Activated T-helper 2 cell treated with anti-CD3 and anti-CD28 coated beads, Interferon-gamma antibody, Interleukin-2, Interleukin-4, amounts not matched to agents 10 μg/mL and 5 μg/mL and 100 μg/mL, durations not matched to agents 14 hours and 24 hours and 36 hours (primary cell): Measurements from ENCODE around the gene GALNTL6. TPM values are rescaled to one million over a fixed set of nuclear protein-coding genes. Genes with fewer than 3 reads are reported as not detected.

Experiments
- DNase-seq: peaks from one replicate; pipeline ENCODE4 v3.0.0; 2021; ENCODE audit warnings: low spot score
- H3K27ac Mint-ChIP-seq: one replicate; pipeline ENCODE4 v1.8.0; 2021; ENCODE audit warnings: mixed read lengths
- H3K27me3 Mint-ChIP-seq: one replicate; pipeline ENCODE4 v1.8.0; 2021; ENCODE audit warnings: low read depth, mixed read lengths
- H3K36me3 Mint-ChIP-seq: one replicate; pipeline ENCODE4 v1.8.0; 2021; ENCODE audit warnings: low read depth, mixed read lengths
- H3K4me1 Mint-ChIP-seq: one replicate; pipeline ENCODE4 v1.8.0; 2021; ENCODE audit warnings: low read depth, mixed read lengths
- H3K4me3 Mint-ChIP-seq: one replicate; pipeline ENCODE4 v1.8.0; 2021; ENCODE audit warnings: low read depth, mild to moderate bottlenecking, moderate library complexity, mixed read lengths
- H3K9me3 Mint-ChIP-seq: one replicate; pipeline ENCODE4 v1.8.0; 2021; ENCODE audit warnings: mixed read lengths
- intact Hi-C: fragments of 100-400 bp; cut with micrococcal nuclease; formaldehyde crosslinking; loops from one replicate; pipeline ENCODE4 v1.15.1; 2023
- total RNA-seq: library from RNA; stranded (reverse); gene quantifications from 2 replicates; pipeline ENCODE4 v1.2.3, GENCODE V29; 2022

Gene GALNTL6
- total RNA-seq, 1 donor from 2014 or later, result not detected

DNA sequence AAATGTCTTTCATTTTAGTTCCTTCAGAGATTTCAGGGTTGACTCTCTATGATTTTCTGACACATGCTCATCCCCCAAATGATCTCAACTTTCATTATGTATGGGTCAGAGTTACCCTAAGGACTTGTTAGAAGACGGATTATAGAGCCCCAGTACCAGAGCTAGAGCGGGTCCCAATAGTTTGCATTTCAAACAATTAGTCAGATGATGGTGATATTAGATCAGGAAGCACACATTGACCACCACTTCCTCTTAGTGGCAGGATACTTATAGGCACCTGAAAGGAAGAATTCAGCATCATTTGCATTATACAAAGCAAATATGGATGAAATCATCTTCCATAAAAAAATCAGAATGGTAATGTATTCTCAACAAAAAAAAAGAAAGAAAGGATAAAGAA lies 106.1 kb downstream of the GALNTL6 start:
- Mint-ChIP-seq H3K9me3 (peaks cover 8% of the 10 kb centered on the region), H3K4me3 (no peak overlapping the region), H3K27ac (no peak overlapping the region), H3K27me3 (no peaks in the 10 kb centered on the region), H3K4me1 (no peaks in the 10 kb centered on the region), H3K36me3 (no peaks in the 10 kb centered on the region)
- no peak for DNase-seq
- intact Hi-C loops, result no loop called here

DNA sequence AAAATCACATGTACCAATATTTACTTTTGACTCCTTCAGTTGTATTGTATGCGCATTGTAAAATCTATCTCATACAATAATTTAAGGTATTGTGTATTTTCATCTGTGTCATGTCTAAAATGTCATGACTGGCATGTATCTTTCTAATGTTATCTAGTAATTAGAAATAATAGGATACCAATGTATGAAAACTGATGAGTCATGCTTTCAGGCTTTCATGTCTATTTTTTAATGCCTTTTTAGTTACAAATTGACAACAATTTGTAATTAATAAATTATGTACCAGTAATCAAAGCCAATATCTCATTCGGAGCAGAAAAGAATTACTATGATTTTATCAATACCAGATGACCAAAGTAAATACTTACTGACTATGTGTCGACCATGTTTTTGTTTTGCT lies 107.7 kb downstream of the GALNTL6 start:
- Mint-ChIP-seq H3K9me3 (peaks cover 8% of the 10 kb centered on the region), H3K27ac (no peak overlapping the region), H3K36me3 (no peaks in the 10 kb centered on the region), H3K27me3 (no peaks in the 10 kb centered on the region), H3K4me3 (no peak overlapping the region), H3K4me1 (no peaks in the 10 kb centered on the region)
- intact Hi-C loops, result no loop called here
- DNase-seq, result no peak

DNA sequence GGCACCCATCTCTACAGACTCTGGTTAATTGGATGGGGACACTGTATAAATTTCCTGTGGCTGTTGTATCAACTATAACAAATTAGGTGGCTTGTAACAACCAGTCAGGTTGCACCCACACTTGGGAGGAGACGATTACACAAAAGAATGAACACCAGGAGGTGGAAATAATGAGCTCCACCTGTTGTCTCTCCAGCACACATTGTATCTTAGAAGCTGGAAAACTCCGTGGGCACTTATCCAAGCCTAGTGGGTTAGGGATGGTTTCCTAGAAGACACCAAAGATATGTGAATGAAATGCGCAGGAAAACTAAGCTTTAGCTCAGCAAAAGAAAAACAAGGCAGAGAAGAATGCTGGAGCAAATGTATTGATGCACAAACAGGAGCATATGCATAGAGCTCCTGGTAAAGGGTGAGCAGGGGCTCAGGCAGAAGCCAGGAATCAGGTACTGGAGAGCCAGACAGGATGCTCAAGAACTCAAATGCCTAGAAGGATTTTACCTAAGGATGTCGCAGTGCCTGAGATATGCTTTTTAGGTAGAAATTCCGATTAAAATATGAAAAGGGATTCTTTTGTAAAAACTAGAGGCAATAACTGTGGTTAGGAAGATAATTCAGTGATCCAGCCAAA lies 111.7 kb downstream of the GALNTL6 start:
- intact Hi-C loops, result no loop called here
- Mint-ChIP-seq H3K27ac (no peak overlapping the region), H3K4me3 (no peak overlapping the region)

DNA sequence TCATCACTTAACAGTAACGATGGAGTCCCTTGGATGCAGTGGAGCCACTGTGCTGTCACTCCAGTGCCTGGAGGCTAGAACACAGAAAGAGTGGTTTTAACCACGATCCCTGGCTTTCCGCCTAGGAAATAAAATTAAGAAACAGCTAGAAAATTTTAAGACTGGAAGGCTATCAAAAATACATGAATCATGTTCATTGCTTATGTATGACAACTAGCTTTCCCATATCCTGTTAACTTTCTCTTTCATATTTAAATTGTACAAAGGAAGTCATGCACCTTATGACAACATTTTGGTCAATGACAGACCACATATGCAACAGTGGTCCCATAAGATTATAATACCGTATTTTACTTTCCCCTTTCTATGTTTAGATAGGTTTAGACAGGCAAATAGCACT lies 115.1 kb downstream of the GALNTL6 start:
- peaks cover 5% of the 10 kb centered on the region for H3K9me3 Mint-ChIP-seq
- H3K4me1 Mint-ChIP-seq, result no peaks in the 10 kb centered on the region
- no peak for DNase-seq
- H3K27ac Mint-ChIP-seq, result no peak overlapping the region
- H3K36me3 Mint-ChIP-seq, result no peaks in the 10 kb centered on the region
- no peak overlapping the region for H3K4me3 Mint-ChIP-seq
- intact Hi-C loops, result no loop called here
- no peaks in the 10 kb centered on the region for H3K27me3 Mint-ChIP-seq

More for the DNA sequence above, 111.7 kb downstream of the GALNTL6 start:
- Mint-ChIP-seq H3K27me3 (no peaks in the 10 kb centered on the region), H3K36me3 (no peaks in the 10 kb centered on the region), H3K9me3 (peaks cover 5% of the 10 kb centered on the region), H3K4me1 (no peaks in the 10 kb centered on the region)
- DNase-seq, result no peak

DNA sequence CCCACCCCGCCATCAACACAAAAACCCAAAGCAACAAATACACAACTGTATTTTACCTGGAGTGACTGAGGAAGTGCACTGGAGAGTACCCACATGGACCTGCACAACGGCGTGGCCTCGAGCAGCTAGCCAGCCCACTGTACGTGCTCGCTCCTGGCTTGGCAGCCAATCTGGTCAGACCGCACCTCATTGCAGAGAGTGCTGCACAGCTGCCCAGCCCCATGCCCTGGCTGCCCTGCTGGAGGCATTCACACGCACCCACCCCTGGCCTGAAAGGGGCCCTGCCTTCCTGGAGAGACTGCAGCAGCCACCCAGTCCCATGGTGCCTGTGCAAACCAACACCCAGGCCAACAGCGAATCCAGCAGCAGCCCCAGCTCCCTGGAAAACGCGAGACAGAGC lies 116.3 kb downstream of the GALNTL6 start:
- Mint-ChIP-seq H3K36me3 (no peaks in the 10 kb centered on the region), H3K4me1 (no peaks in the 10 kb centered on the region), H3K9me3 (peaks cover 5% of the 10 kb centered on the region), H3K4me3 (no peak overlapping the region), H3K27ac (no peak overlapping the region), H3K27me3 (no peaks in the 10 kb centered on the region)
- intact Hi-C loops, result no loop called here
- no peak for DNase-seq

DNA sequence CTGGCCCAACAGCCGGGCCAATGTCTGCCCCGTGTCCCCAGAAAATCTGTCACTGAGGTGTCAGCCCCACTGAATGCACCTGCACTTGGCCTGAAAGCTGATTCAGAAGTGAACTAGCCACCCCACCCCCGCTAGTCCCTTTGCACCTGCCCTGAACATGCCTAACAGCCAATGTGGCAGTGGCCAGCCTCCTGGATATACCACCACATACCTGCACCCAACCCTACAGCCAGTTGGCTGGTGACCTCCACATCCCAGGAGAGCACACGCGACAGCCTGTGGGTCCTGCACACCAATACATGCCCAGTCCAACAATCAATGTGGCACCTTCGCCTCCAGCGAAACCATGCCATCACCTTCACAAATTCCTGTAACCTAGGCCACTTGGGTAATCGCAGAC lies 116.7 kb downstream of the GALNTL6 start:
- H3K36me3 Mint-ChIP-seq, result no peaks in the 10 kb centered on the region
- no peak overlapping the region for H3K4me3 Mint-ChIP-seq
- no peak for DNase-seq
- H3K4me1 Mint-ChIP-seq, result no peaks in the 10 kb centered on the region
- no peak overlapping the region for H3K27ac Mint-ChIP-seq
- intact Hi-C loops, result no loop called here
- peaks cover 5% of the 10 kb centered on the region for H3K9me3 Mint-ChIP-seq
- H3K27me3 Mint-ChIP-seq, result no peaks in the 10 kb centered on the region

DNA sequence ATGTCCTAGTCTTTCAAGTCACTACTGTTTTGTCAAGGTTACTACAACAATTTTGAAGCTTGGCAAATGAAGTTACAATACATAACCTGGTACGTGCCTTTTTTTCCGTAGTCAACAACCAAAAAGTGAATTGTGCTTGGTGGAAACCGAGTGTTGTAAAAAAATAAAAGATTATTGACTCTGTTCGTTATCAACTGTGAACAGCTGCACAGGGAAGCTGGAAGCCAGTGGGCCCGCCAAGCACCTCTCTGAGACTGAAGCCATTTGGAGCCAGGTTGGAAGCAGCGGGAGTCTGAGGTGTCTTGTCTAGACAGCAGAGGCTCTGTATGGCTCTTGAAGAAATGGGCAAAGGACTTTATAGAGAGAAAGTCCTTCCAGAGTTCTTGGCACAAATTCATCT lies 119.0 kb downstream of the GALNTL6 start:
- H3K36me3 Mint-ChIP-seq, result no peaks in the 10 kb centered on the region
- no peak overlapping the region for H3K27ac Mint-ChIP-seq
- no peaks in the 10 kb centered on the region for H3K27me3 Mint-ChIP-seq
- H3K9me3 Mint-ChIP-seq, result peaks cover 5% of the 10 kb centered on the region
- H3K4me1 Mint-ChIP-seq, result no peaks in the 10 kb centered on the region
- intact Hi-C loops, result no loop called here
- DNase-seq, result no peak
- H3K4me3 Mint-ChIP-seq, result no peak overlapping the region

DNA sequence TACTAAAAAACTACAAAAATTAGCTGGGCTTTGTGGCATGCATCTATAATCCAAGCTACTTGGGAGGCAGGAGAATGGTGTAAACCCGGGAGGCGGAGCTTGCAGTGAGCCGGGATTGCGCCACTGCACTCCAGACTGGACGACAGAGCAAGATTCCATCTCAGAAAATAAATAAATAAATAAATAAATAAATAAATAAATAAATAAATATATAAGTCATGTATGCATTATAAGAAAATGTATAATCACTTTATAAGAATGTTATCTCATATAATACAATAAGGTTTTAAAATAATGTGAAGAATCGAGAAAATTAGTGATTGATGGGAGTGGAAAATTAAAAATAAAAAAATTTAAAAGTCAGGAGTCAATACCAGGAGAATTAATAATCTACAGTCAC lies 127.5 kb downstream of the GALNTL6 start:
- intact Hi-C loops, result no loop called here
- H3K4me1 Mint-ChIP-seq, result no peaks in the 10 kb centered on the region
- H3K36me3 Mint-ChIP-seq, result no peaks in the 10 kb centered on the region
- peaks cover 3% of the 10 kb centered on the region for H3K9me3 Mint-ChIP-seq
- no peak overlapping the region for H3K27ac Mint-ChIP-seq
- no peaks in the 10 kb centered on the region for H3K27me3 Mint-ChIP-seq
- H3K4me3 Mint-ChIP-seq, result no peak overlapping the region
- DNase-seq, result no peak

DNA sequence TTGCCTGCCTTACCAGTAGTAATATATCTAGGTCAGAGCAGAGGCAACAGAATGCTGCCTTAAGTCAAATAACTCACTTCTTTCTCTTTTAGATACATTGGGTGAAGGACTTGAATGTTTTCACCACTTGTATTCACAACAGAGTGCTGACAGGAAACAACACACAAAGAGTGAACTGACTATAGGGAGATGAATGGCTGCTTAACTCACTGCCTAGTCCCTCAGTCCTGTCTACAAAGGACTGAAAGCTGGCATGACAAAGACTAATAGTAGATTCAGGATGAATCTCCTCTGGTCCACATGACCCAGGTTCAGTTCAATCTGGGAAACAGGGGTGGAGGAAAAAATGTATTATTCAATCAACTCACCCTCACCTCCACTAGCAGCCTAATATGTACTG lies 134.2 kb downstream of the GALNTL6 start:
- no peak overlapping the region for H3K27ac Mint-ChIP-seq

DNA sequence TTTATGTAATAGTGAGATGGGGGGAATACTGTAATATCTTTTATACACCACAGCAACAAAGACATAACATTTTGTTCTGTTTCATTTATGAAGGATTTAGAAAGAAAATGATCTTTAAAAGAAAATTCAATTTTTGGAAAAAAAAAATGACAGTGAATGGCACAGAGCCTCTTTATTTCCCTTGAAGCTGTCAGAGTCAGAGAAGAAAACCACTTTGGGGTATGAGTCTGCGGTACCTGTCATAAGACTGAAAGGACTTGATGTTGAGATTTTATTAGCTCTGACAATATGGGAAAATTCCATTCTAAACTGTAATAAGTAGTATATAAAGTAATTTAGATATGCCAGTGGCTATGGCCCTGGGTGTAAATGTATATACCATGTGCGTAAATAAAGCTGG lies 134.8 kb downstream of the GALNTL6 start:
- Mint-ChIP-seq H3K4me1 (no peaks in the 10 kb centered on the region), H3K9me3 (peaks cover 20% of the 10 kb centered on the region), H3K4me3 (no peak overlapping the region), H3K27ac (no peak overlapping the region), H3K36me3 (no peaks in the 10 kb centered on the region), H3K27me3 (no peaks in the 10 kb centered on the region)
- DNase-seq, result no peak
- intact Hi-C loops, result no loop called here

More for the DNA sequence above, 134.2 kb downstream of the GALNTL6 start:
- Mint-ChIP-seq H3K4me1 (no peaks in the 10 kb centered on the region), H3K27me3 (no peaks in the 10 kb centered on the region), H3K4me3 (no peak overlapping the region), H3K9me3 (peaks cover 20% of the 10 kb centered on the region), H3K36me3 (no peaks in the 10 kb centered on the region)
- intact Hi-C loops, result no loop called here
- no peak for DNase-seq

DNA sequence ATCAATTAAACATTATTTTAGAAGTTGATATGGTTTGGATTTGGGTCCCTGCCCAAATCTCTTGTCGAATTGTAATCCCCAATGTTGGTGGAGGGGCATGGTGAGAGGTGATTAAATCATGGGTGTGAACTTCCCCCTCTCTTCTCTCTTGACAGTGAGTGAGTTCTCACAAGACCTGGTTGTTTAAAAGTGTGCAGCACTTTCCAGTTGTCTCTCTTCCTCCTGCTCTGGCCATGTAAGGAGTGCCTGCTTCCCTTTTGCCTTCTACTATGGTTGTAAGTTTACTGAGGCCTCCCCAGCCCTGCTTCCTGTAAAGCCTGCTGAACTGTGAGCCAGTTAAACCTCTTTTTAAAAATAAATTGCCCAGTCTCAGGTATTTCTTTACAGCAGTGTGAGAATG lies 141.4 kb downstream of the GALNTL6 start:
- Mint-ChIP-seq H3K9me3 (peaks cover 6% of the 10 kb centered on the region), H3K27ac (no peak overlapping the region), H3K36me3 (no peaks in the 10 kb centered on the region), H3K27me3 (no peaks in the 10 kb centered on the region), H3K4me1 (no peaks in the 10 kb centered on the region), H3K4me3 (no peak overlapping the region)
- no peak for DNase-seq
- intact Hi-C loops, result no loop called here

DNA sequence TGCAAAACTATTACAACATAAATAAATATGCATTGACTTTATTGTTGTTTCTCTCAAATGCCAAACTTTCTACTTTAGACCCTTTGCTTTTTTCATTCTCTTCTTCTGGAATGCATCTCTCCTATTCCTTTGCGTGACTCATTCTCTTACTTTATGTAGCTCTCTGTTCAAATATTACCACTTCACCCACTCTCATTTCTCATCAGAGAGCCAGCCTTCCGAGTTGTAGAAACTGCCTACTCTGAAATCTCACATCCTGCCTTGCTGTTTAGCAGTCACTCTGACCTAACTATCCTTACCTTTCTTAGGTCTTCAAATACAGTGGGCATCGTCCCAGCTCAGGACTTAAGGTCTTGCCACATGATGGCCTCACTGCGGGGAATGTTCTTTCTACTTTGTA lies 143.5 kb downstream of the GALNTL6 start:
- H3K27ac Mint-ChIP-seq, result no peak overlapping the region
- no peaks in the 10 kb centered on the region for H3K36me3 Mint-ChIP-seq
- no peaks in the 10 kb centered on the region for H3K4me1 Mint-ChIP-seq
- no peak for DNase-seq
- no peak overlapping the region for H3K4me3 Mint-ChIP-seq
- H3K27me3 Mint-ChIP-seq, result no peaks in the 10 kb centered on the region
- intact Hi-C loops, result no loop called here
- H3K9me3 Mint-ChIP-seq, result no peaks in the 10 kb centered on the region

DNA sequence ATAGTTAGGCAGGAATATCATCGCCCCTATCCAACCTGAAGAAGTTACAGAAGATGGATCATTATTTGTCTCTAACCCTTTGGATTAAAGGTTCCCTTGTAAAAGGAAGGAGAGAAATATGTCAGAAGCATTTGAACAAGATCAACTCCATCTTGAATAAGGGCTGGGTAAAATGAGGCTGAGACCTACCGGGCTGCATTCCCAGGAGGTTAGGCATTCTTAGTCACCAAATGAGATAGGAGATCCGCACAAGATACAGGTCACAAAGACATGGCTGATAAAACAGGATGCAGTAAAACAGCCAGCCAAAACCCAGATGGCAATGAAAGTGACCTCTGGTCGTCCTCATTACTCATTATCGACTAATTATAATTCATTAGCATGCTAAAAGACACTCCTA lies 148.9 kb downstream of the GALNTL6 start:
- Mint-ChIP-seq H3K9me3 (no peaks in the 10 kb centered on the region), H3K4me1 (no peaks in the 10 kb centered on the region), H3K27ac (no peak overlapping the region), H3K4me3 (no peak overlapping the region), H3K27me3 (no peaks in the 10 kb centered on the region), H3K36me3 (no peaks in the 10 kb centered on the region)
- no peak for DNase-seq
- intact Hi-C loops, result no loop called here

DNA sequence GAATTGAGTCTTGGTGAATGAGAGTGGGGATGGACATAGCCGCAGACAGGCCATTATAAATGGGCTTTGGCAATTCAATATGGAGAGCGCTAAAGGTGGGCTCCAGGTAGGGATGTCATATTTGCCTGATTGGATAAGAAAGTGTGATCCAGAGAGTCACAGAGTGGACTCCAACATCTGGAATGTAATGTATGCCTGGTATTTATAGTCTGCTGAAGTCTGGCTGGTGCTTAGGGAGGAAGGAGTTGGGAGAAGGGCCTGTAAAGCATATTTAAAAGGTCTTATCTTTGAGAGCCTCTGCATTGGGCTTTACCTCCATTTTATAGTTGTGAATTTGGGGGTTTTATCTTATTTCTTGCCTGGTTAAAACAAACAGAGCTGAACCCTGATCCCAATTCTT lies 153.2 kb downstream of the GALNTL6 start:
- Mint-ChIP-seq H3K4me3 (no peak overlapping the region), H3K27ac (no peak overlapping the region), H3K9me3 (peaks cover 10% of the 10 kb centered on the region), H3K27me3 (no peaks in the 10 kb centered on the region), H3K4me1 (no peaks in the 10 kb centered on the region), H3K36me3 (no peaks in the 10 kb centered on the region)
- no peak for DNase-seq
- intact Hi-C loops, result no loop called here
